HEK293 (cell line): ENCODE data around the gene DIP2C.
"Not testable (repeated sequence)": the region's sequence is repeated elsewhere in the genome, so short reads cannot be mapped to it uniquely, and the experiment has no call there.

Experiments
- CTCF ChIA-PET: fragments of 350-600 bp; formaldehyde crosslinking; extraction: SDS; loops from one replicate; lab custom pipeline; 2021; ENCODE audit warnings: antibody characterized with exemption; lab: Yijun Ruan, JAX
- POLR2A ChIA-PET: fragments of 300-600 bp; formaldehyde crosslinking; extraction: SDS; loops from one replicate; lab custom pipeline; 2020; ENCODE audit warnings: antibody characterized with exemption, inconsistent platforms; lab: Yijun Ruan, JAX
- H3K27ac ChIP-seq: fragments of 200-500 bp; sonication (Bioruptor generic); 2 replicates; pipeline ENCODE4 v1.5.1; 2014; ENCODE audit warnings: low read depth, low read length, control low read depth, inconsistent platforms; ENCODE audit errors: extremely low read depth
- H3K36me3 ChIP-seq, 2 experiments: fragments of 200-500 bp in 1 of 2; sonication (Bioruptor generic) in 1 of 2; 1 replicate in 1 of 2; 2 replicates in 1 of 2; pipeline ENCODE4 v1.5.1; 2014 to 2017; ENCODE audit warnings: inconsistent platforms in 2 of 2, low read length in 2 of 2; ENCODE audit not compliant: control insufficient read depth in 2 of 2, insufficient read depth in 1 of 2
- H3K4me1 ChIP-seq: fragments of 200-500 bp; sonication (Bioruptor generic); 2 replicates; pipeline ENCODE4 v1.5.1; 2014; ENCODE audit warnings: mild to moderate bottlenecking, low read length, inconsistent platforms; ENCODE audit not compliant: control insufficient read depth, insufficient read depth
- H3K4me3 ChIP-seq: 2 replicates; pipeline ENCODE4 v1.5.1; 2011; ENCODE audit warnings: low read depth, mild to moderate bottlenecking, control low read depth, low read length, moderate library complexity
- H3K9me3 ChIP-seq: fragments of 200-500 bp; sonication (Bioruptor generic); 2 replicates; pipeline ENCODE4 v1.5.1; 2014; ENCODE audit warnings: low read depth, low read length, inconsistent platforms; ENCODE audit not compliant: control insufficient read depth, insufficient read depth
- BCL11A ChIP-seq: fragments of 450-650 bp; formaldehyde crosslinking; IDR thresholded peaks from 2 replicates; pipeline ENCODE4 v1.5.1; 2016; ENCODE audit warnings: low read depth, missing biosample characterization, missing genetic modification characterization
- HOXC10 ChIP-seq: sonication (generic); formaldehyde crosslinking; IDR thresholded peaks from 2 replicates; pipeline ENCODE4 v1.8.1; 2023; ENCODE audit warnings: mild to moderate bottlenecking, missing genetic modification reagents
- KLF1 ChIP-seq: fragments of 450-650 bp; formaldehyde crosslinking; IDR thresholded peaks from 2 replicates; pipeline ENCODE4 v1.5.1; 2016; ENCODE audit warnings: missing biosample characterization, missing genetic modification characterization
- KLF10 ChIP-seq: fragments of 450-650 bp; IDR thresholded peaks from 2 replicates; pipeline ENCODE4 v1.5.1; 2018; ENCODE audit warnings: missing biosample characterization, mild to moderate bottlenecking, missing genetic modification characterization
- OSR2 ChIP-seq: fragments of 450-650 bp; formaldehyde crosslinking; IDR thresholded peaks from 2 replicates; pipeline ENCODE4 v1.5.1; 2016; ENCODE audit warnings: missing biosample characterization, missing genetic modification characterization
- TRIM28 ChIP-seq: IDR thresholded peaks from 2 replicates; pipeline ENCODE4 v1.6.1; 2011; ENCODE audit warnings: low read length, control low read depth, borderline replicate concordance
- ZNF133 ChIP-seq: fragments of 450-650 bp; formaldehyde crosslinking; IDR thresholded peaks from 2 replicates; pipeline ENCODE4 v1.5.1; 2016; ENCODE audit warnings: missing biosample characterization, missing genetic modification characterization
- ZNF529 ChIP-seq: fragments of 450-650 bp; formaldehyde crosslinking; IDR thresholded peaks from 2 replicates; pipeline ENCODE4 v1.5.1; 2017; ENCODE audit warnings: missing genetic modification characterization, missing biosample characterization; ENCODE audit not compliant: insufficient replicate concordance
- ZNF585B ChIP-seq: fragments of 450-650 bp; formaldehyde crosslinking; IDR thresholded peaks from 2 replicates; pipeline ENCODE4 v1.5.1; 2016; ENCODE audit warnings: missing biosample characterization, missing genetic modification characterization
- ZNF624 ChIP-seq: fragments of 450-650 bp; formaldehyde crosslinking; IDR thresholded peaks from 2 replicates; pipeline ENCODE4 v1.5.1; 2017; ENCODE audit warnings: missing biosample characterization, missing genetic modification characterization
- ZNF670 ChIP-seq: fragments of 450-650 bp; formaldehyde crosslinking; IDR thresholded peaks from 2 replicates; pipeline ENCODE4 v1.5.1; 2016; ENCODE audit warnings: missing biosample characterization, missing genetic modification characterization, low read depth
- ZNF776 ChIP-seq: fragments of 450-650 bp; formaldehyde crosslinking; IDR thresholded peaks from 2 replicates; pipeline ENCODE4 v1.5.0; 2017; ENCODE audit warnings: missing biosample characterization, missing genetic modification characterization, borderline replicate concordance
- ZSCAN23 ChIP-seq: fragments of 450-650 bp; formaldehyde crosslinking; IDR thresholded peaks from 2 replicates; pipeline ENCODE4 v1.5.1; 2016; ENCODE audit warnings: missing biosample characterization, missing genetic modification characterization
- TF ChIP-seq, protein P1 (sequence below): fragments of 450-650 bp; formaldehyde crosslinking; IDR thresholded peaks from 2 replicates; pipeline ENCODE4 v1.5.1; 2017; ENCODE audit warnings: missing biosample characterization, missing genetic modification characterization
- TF ChIP-seq, protein P2 (sequence below): fragments of 450-650 bp; formaldehyde crosslinking; IDR thresholded peaks from 2 replicates; pipeline ENCODE4 v1.5.1; 2016; ENCODE audit warnings: missing biosample characterization, missing genetic modification characterization
- TF ChIP-seq, protein P3 (sequence below): fragments of 450-650 bp; formaldehyde crosslinking; IDR thresholded peaks from 2 replicates; pipeline ENCODE4 v1.5.1; 2017; ENCODE audit warnings: missing biosample characterization, mild to moderate bottlenecking, missing genetic modification characterization, moderate library complexity

The DIP2C gene

DNA sequence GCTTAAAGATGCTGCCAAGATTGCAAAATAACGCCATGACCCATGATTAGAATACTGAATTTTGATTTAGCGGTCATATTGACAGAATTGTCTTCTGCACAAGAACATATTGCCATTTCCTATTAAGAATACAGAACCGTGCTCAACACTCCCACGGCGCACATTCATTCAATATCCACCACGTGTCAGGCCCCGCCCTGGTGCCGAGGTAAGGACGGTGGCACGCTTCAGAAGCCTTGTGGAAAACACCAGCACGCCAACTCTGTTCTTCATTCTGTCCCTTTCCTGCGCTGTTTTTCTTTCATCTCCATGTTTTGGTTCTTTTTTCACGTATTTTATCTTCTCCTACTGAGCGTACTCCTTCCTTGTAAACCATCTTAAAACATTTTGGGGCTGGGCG, 364.9 kb downstream of the DIP2C start:
- POLR2A ChIA-PET: no interaction called here
- CTCF ChIA-PET: no interaction called here
- H3K9me3 ChIP-seq: no peaks in the 10 kb centered on the region
- TF ChIP-seq ZNF624 (tag by site-specific recombination): no peak
- no peak for TF ChIP-seq ZNF670 (tag by site-specific recombination)
- TF ChIP-seq KLF1: no peak
- no peak for TF ChIP-seq OSR2
- TF ChIP-seq, protein P1, sequence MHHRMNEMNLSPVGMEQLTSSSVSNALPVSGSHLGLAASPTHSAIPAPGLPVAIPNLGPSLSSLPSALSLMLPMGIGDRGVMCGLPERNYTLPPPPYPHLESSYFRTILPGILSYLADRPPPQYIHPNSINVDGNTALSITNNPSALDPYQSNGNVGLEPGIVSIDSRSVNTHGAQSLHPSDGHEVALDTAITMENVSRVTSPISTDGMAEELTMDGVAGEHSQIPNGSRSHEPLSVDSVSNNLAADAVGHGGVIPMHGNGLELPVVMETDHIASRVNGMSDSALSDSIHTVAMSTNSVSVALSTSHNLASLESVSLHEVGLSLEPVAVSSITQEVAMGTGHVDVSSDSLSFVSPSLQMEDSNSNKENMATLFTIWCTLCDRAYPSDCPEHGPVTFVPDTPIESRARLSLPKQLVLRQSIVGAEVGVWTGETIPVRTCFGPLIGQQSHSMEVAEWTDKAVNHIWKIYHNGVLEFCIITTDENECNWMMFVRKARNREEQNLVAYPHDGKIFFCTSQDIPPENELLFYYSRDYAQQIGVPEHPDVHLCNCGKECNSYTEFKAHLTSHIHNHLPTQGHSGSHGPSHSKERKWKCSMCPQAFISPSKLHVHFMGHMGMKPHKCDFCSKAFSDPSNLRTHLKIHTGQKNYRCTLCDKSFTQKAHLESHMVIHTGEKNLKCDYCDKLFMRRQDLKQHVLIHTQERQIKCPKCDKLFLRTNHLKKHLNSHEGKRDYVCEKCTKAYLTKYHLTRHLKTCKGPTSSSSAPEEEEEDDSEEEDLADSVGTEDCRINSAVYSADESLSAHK (tag by site-specific recombination): no peak
- TF ChIP-seq TRIM28: no peak
- TF ChIP-seq ZNF133 (tag by site-specific recombination): no peak
- TF ChIP-seq, protein P2, sequence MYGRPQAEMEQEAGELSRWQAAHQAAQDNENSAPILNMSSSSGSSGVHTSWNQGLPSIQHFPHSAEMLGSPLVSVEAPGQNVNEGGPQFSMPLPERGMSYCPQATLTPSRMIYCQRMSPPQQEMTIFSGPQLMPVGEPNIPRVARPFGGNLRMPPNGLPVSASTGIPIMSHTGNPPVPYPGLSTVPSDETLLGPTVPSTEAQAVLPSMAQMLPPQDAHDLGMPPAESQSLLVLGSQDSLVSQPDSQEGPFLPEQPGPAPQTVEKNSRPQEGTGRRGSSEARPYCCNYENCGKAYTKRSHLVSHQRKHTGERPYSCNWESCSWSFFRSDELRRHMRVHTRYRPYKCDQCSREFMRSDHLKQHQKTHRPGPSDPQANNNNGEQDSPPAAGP: no peak
- no peak for TF ChIP-seq ZSCAN23 (tag by site-specific recombination)
- no peak for TF ChIP-seq HOXC10 (CRISPR knock-in tag)
- TF ChIP-seq, protein P3, sequence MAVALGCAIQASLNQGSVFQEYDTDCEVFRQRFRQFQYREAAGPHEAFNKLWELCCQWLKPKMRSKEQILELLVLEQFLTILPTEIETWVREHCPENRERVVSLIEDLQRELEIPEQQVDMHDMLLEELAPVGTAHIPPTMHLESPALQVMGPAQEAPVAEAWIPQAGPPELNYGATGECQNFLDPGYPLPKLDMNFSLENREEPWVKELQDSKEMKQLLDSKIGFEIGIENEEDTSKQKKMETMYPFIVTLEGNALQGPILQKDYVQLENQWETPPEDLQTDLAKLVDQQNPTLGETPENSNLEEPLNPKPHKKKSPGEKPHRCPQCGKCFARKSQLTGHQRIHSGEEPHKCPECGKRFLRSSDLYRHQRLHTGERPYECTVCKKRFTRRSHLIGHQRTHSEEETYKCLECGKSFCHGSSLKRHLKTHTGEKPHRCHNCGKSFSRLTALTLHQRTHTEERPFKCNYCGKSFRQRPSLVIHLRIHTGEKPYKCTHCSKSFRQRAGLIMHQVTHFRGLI (tag by site-specific recombination): no peak
- TF ChIP-seq ZNF585B (tag by site-specific recombination): no peak
- no peak for TF ChIP-seq ZNF529 (tag by site-specific recombination)
- TF ChIP-seq ZNF776 (tag by site-specific recombination): no peak
- no peak for TF ChIP-seq KLF10 (tag by site-specific recombination)
- H3K36me3 ChIP-seq: peaks cover 0 to 29% of the 10 kb centered on the region in 2 experiments; a peak in 2 of 3 replicates
- no peak overlapping the region for H3K4me3 ChIP-seq
- H3K4me1 ChIP-seq: no peaks in the 10 kb centered on the region
- no peak overlapping the region for H3K27ac ChIP-seq

DNA sequence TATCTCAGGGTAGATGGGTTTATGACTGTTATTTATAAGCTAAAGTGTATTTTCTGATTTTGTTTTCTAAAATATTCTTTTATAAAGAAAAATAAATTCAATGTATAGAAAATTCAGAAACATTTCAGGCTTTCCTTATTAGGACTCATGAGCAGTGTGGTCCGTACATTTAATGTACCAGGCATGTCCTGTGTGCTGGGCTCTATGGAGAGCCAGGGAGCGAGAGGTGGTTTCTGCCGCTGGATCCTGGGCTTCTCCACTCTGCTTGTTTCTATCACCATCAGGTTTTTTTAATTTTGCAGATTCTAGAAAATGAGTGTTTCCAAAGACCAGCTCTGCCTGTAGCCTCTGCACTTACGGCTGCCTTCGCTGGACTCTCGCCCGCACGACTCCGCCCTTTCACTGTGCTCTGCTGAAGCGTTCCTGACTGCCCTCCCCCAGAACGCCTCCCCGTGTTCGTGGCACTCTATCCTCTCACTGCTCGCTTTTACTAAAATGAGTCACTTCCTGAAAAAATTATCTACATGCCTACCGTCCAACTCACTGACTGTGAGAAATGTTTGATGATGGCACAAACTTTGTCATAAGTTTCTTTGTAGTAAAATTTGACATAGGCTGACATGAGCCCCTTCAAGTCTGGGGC, 365.7 kb downstream of the DIP2C start:
- Histone ChIP-seq H3K27ac (no peak overlapping the region), H3K36me3 (peaks cover 0 to 29% of the 10 kb centered on the region in 2 experiments; a peak in 2 of 3 replicates), H3K9me3 (no peaks in the 10 kb centered on the region), H3K4me1 (no peaks in the 10 kb centered on the region), H3K4me3 (no peak overlapping the region)
- CTCF ChIA-PET: no interaction called here
- TF ChIP-seq BCL11A (tag by site-specific recombination): no peak
- POLR2A ChIA-PET: no interaction called here

DNA sequence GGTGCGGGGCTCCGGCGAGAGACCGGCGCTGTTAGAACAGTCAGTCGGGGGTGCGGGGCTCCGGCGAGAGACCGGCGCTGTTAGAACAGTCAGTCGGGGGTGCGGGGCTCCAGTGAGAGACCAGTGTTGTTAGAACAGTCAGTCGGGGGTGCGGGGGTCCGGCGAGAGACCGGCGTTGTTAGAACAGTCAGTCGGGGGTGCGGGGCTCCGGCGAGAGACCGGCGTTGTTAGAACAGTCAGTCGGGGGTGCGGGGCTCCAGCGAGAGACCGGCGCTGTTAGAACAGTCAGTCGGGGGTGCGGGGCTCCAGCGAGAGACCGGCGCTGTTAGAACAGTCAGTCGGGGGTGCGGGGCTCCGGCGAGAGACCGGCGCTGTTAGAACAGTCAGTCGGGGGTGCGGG, 366.4 kb downstream of the DIP2C start:
- H3K27ac ChIP-seq, H3K4me3 ChIP-seq, CTCF ChIA-PET, POLR2A ChIA-PET, H3K4me1 ChIP-seq, H3K9me3 ChIP-seq: not testable (repeated sequence)
- H3K36me3 ChIP-seq: peaks cover 0 to 33% of the 10 kb centered on the region in 2 experiments; a peak in 2 of 3 replicates
